ENCODE results near the gene NUBP2. TPM values are rescaled to one million over a fixed set of nuclear protein-coding genes. Genes with fewer than 3 reads are reported as not detected.

The NUBP2 gene
- total RNA-seq, 1 donor from 2014 or later: 110 TPM

- peak; percentile 89 for DNase-seq
Measured at GRCh38 chr16:1772908-1773702, 9.7 kb upstream of the NUBP2 start, which contains the start of gene MRPS34. Gene MRPS34, minus strand, starts transcription at chr16:1773134. Its CDS starts 15 bp downstream, at chr16:1773119.

GRCh38 chr16:1773703-1774447 lies 8.9 kb upstream of the NUBP2 start:
- DNase-seq: peak; percentile 41

GRCh38 chr16:1774448-1774780 lies 8.3 kb upstream of the NUBP2 start:
- DNase-seq: no peak

- DNase-seq: no peak
Measured at GRCh38 chr16:1775006-1775845, 7.5 kb upstream of the NUBP2 start.

GRCh38 chr16:1775846-1776671 lies 6.7 kb upstream of the NUBP2 start:
- DNase-seq: no peak

- no peak for DNase-seq
Measured at GRCh38 chr16:1776672-1776955, 6.1 kb upstream of the NUBP2 start.

- no peak for DNase-seq
Measured at GRCh38 chr16:1776991-1777374, 5.8 kb upstream of the NUBP2 start.

- DNase-seq: no peak
Measured at GRCh38 chr16:1777375-1778199, 5.2 kb upstream of the NUBP2 start.

GRCh38 chr16:1778200-1779179 lies 4.3 kb upstream of the NUBP2 start:
- no peak for DNase-seq

- no peak for DNase-seq
Measured at GRCh38 chr16:1779234-1779701, 3.5 kb upstream of the NUBP2 start.

- no peak for DNase-seq
Measured at GRCh38 chr16:1779741-1780676, 2.8 kb upstream of the NUBP2 start.

- DNase-seq: no peak
Measured at GRCh38 chr16:1780677-1781072, 2.1 kb upstream of the NUBP2 start.

- DNase-seq: no peak
Measured at GRCh38 chr16:1781254-1781653, 1.5 kb upstream of the NUBP2 start.

GRCh38 chr16:1781758-1782407 lies 877 bp upstream of the NUBP2 start:
- peak; percentile 47 for DNase-seq

- no peak for DNase-seq
Measured at GRCh38 chr16:1784977-1785845, 2.5 kb downstream of the NUBP2 start.

- no peak for DNase-seq
Measured at GRCh38 chr16:1785846-1786170, 3.0 kb downstream of the NUBP2 start.

- DNase-seq: no peak
Measured at GRCh38 chr16:1786242-1787055, 3.7 kb downstream of the NUBP2 start.
